Ascending aorta (tissue), 2 donors: ENCODE results near the gene TSFM. TPM values are rescaled to one million over a fixed set of nuclear protein-coding genes. Genes with fewer than 3 reads are reported as not detected.

Experiments used
- DNase-seq, 2 donors: peaks; one replicate each; pipeline ENCODE4 v3.0.0-alpha.2; 2019; ENCODE audit warnings: low spot score in 2 of 2
- H3K27ac ChIP-seq, 2 donors: fragments of 200-600 bp; sonication (generic); one replicate each; pipeline ENCODE4 v1.5.1; 2016 to 2017; ENCODE audit warnings: mild to moderate bottlenecking in 1 of 2
- H3K27me3 ChIP-seq: fragments of 200-600 bp; sonication (generic); one replicate; pipeline ENCODE4 v1.5.1; 2017
- H3K36me3 ChIP-seq, 2 donors: fragments of 200-600 bp; sonication (generic); one replicate each; pipeline ENCODE4 v1.5.1; 2016
- H3K4me1 ChIP-seq, 2 donors: fragments of 200-600 bp; sonication (generic); one replicate each; pipeline ENCODE4 v1.5.1; 2016 to 2017; ENCODE audit warnings: mild to moderate bottlenecking in 1 of 2
- H3K4me3 ChIP-seq, 2 donors: fragments of 200-600 bp; sonication (generic); one replicate each; pipeline ENCODE4 v1.5.1; 2016 to 2017; ENCODE audit warnings: mild to moderate bottlenecking in 1 of 2
- H3K9me3 ChIP-seq, 2 donors: fragments of 200-600 bp; sonication (generic); one replicate each; pipeline ENCODE4 v1.5.1; 2016
- CTCF ChIP-seq, 3 experiments: fragments of 200-600 bp in 2 of 3; fragments of 450-650 bp in 1 of 3; sonication (generic) in 2 of 3; IDR thresholded peaks; one replicate each; pipeline ENCODE4 v1.5.1; 2016 to 2019; ENCODE audit warnings: antibody characterized with exemption in 3 of 3, mild to moderate bottlenecking in 1 of 3, moderate library complexity in 1 of 3
- intact Hi-C: fragments of 100-400 bp; cut with DNase I; formaldehyde crosslinking; loops from one replicate; pipeline ENCODE4 v1.15.1; 2023
- total RNA-seq: library from RNA; depleted of rRNA; stranded (reverse); fragments of >200 nt; gene quantifications from one replicate; pipeline ENCODE4 v1.1.0, GENCODE V29; 2016

Gene TSFM
- total RNA-seq, 1 donor from 2014 or later, result 46.8 TPM

GRCh38 chr12:57845478-57846284 is 63.1 kb downstream of the TSFM start:
- peak; percentile 36 to 87 for DNase-seq
- intact Hi-C loops, result loop anchor here (2.0 kb wide), 1 partner anchor 43 kb away; no protein-coding TSS in a partner anchor
- Histone ChIP-seq H3K27ac (peak overlapping the region; percentile 98 to 100), H3K27me3 (no peaks in the 10 kb centered on the region), H3K36me3 (no peaks in the 10 kb centered on the region), H3K9me3 (no peaks in the 10 kb centered on the region), H3K4me1 (peaks cover 16 to 46% of the 10 kb centered on the region in 2 donors), H3K4me3 (peak overlapping the region; percentile 94 to 96)
- peak in 1 of 3 experiments; percentile 1 for TF ChIP-seq CTCF (IDR thresholded peaks at IDR 0.05)

- Histone ChIP-seq H3K27ac (peak overlapping the region; percentile 98 to 100), H3K4me3 (peak overlapping the region; percentile 94 to 96), H3K27me3 (no peaks in the 10 kb centered on the region), H3K36me3 (no peaks in the 10 kb centered on the region), H3K9me3 (no peaks in the 10 kb centered on the region), H3K4me1 (peaks cover 15 to 44% of the 10 kb centered on the region in 2 donors)
- no peak for TF ChIP-seq CTCF (IDR thresholded peaks at IDR 0.05)
- intact Hi-C loops, result loop anchor here (2.0 kb wide), 1 partner anchor 43 kb away; no protein-coding TSS in a partner anchor
- no peak for DNase-seq
These were observed 63.6 kb downstream of the TSFM start for GRCh38 chr12:57846285-57846576.

- H3K27me3 ChIP-seq, result no peaks in the 10 kb centered on the region
- H3K27ac ChIP-seq, result peak within 1 kb of the TSS; percentile 98 to 100
- no peaks in the 10 kb centered on the region for H3K9me3 ChIP-seq
- DNase-seq, result peak; percentile 99 to 100
- H3K4me1 ChIP-seq, result peaks cover 12 to 44% of the 10 kb centered on the region in 2 donors
- H3K36me3 ChIP-seq, result no peaks in the 10 kb centered on the region
- TF ChIP-seq CTCF (IDR thresholded peaks at IDR 0.05), result no peak
- intact Hi-C loops, result loop anchor here (1.0 to 2.0 kb wide), 2 partner anchors 19 to 42 kb away; no protein-coding TSS in a partner anchor
- peak within 1 kb of the TSS; percentile 94 to 96 for H3K4me3 ChIP-seq
These were observed 64.2 kb downstream of the TSFM start, which contains the start of gene CTDSP2 for GRCh38 chr12:57846577-57847319. Gene CTDSP2, minus strand, starts transcription at chr12:57846729. Its CDS starts 294 bp downstream, at chr12:57846435.

Other genes with a start within 250 kb of the TSFM start
- gene DCTN2, start 235.6 kb upstream of the TSFM start, total RNA-seq, result 116 TPM
- not detected for gene KIF5A, start 232.7 kb upstream of the TSFM start, total RNA-seq
- 153 TPM for gene PIP4K2C, start 191.6 kb upstream of the TSFM start, total RNA-seq
- gene DTX3, start 178.0 kb upstream of the TSFM start, total RNA-seq, result 33.5 TPM
- gene ARHGEF25, start 171.4 kb upstream of the TSFM start, total RNA-seq, result 47.8 TPM
- gene B4GALNT1, start 149.6 kb upstream of the TSFM start, total RNA-seq, result 16.6 TPM
- gene OS9, start 88.7 kb upstream of the TSFM start, total RNA-seq, result 233 TPM
- 11.5 TPM for gene AGAP2, start 44.0 kb upstream of the TSFM start, total RNA-seq
- gene TSPAN31, start 37.7 kb upstream of the TSFM start, total RNA-seq, result 42.3 TPM
- 82.6 TPM for gene CDK4, start 30.5 kb upstream of the TSFM start, total RNA-seq
- gene MARCHF9, start 27.7 kb upstream of the TSFM start, total RNA-seq, result 8.4 TPM
- gene CYP27B1, start 15.7 kb upstream of the TSFM start, total RNA-seq, result not detected
- 29.8 TPM for gene METTL1, start 10.7 kb upstream of the TSFM start, total RNA-seq
- 2.1 TPM for gene EEF1AKMT3, start 10.2 kb upstream of the TSFM start, total RNA-seq
- 6.4 TPM for gene AVIL, start 35.9 kb downstream of the TSFM start, total RNA-seq
- 129 TPM for gene CTDSP2, start 63.9 kb downstream of the TSFM start, total RNA-seq
- not detected for gene ATP23, start 158.8 kb downstream of the TSFM start, total RNA-seq